T-cell (primary cell): ENCODE results near the gene PGM5. TPM values are rescaled to one million over a fixed set of nuclear protein-coding genes. Genes with fewer than 3 reads are reported as not detected.

Experiments
- ATAC-seq, 4 experiments: fragments of 200-7000 bp in 3 of 4; fragments of 150-1000 bp in 1 of 4; cut with Tn5 transposase; replicated peaks in 1 of 4; 1 replicate in 3 of 4; 2 replicates in 1 of 4; pipeline ENCODE4 v1.10.0; 2021; ENCODE audit warnings: moderate library complexity in 3 of 4, mild to moderate bottlenecking in 2 of 4, moderate number of reproducible peaks in 1 of 4
- CTCF ChIA-PET, 2 donors: fragments of 300-600 bp; sonication (Branson Sonifier 250); formaldehyde crosslinking; loops; one replicate each; lab custom pipeline; 2022; ENCODE audit warnings: antibody characterized with exemption in 2 of 2; lab: Charles Lee
- POLR2A ChIA-PET, 2 donors: fragments of 300-600 bp; sonication (Branson Sonifier 250); formaldehyde crosslinking; loops; one replicate each; lab custom pipeline; 2022; ENCODE audit warnings: antibody characterized with exemption in 2 of 2; lab: Charles Lee
- DNase-seq, 35 experiments: peaks; one replicate each; pipeline versions ENCODE4 v3.0.0 to v3.0.0-alpha.2; 2013 to 2023
- H3K27ac ChIP-seq: one replicate; pipeline ENCODE4 v1.5.1; 2013; ENCODE audit warnings: low read length
- H3K27me3 ChIP-seq, 2 experiments: replicated peaks in 1 of 2; 1 replicate in 1 of 2; 2 replicates in 1 of 2; pipeline versions ENCODE4 v1.6.1 to v1.7.0; 2013; ENCODE audit warnings: low read length in 1 of 2, mixed read lengths in 1 of 2; ENCODE audit not compliant: control insufficient read depth in 2 of 2, insufficient read depth in 2 of 2; ENCODE audit errors: extremely low read depth in 1 of 2
- H3K36me3 ChIP-seq, 2 donors: 1 replicate in 1 of 2; 2 replicates in 1 of 2; pipeline versions ENCODE4 v1.6.1 to v1.7.0; 2013; ENCODE audit warnings: low read length in 1 of 2; ENCODE audit not compliant: control insufficient read depth in 2 of 2, insufficient read depth in 1 of 2; ENCODE audit errors: extremely low read depth in 1 of 2
- H3K4me1 ChIP-seq, 2 experiments: 1 replicate in 1 of 2; 2 replicates in 1 of 2; pipeline versions ENCODE4 v1.6.1 to v1.7.0; 2013; ENCODE audit warnings: low read length in 2 of 2, mixed read lengths in 1 of 2; ENCODE audit not compliant: insufficient read depth in 2 of 2, control insufficient read depth in 1 of 2; ENCODE audit errors: extremely low read depth in 1 of 2
- H3K4me3 ChIP-seq, 2 donors: 1 replicate in 1 of 2; 2 replicates in 1 of 2; pipeline versions ENCODE4 v1.5.1 to v1.7.0; 2013; ENCODE audit warnings: mild to moderate bottlenecking in 2 of 2, low read length in 1 of 2, moderate library complexity in 1 of 2; ENCODE audit not compliant: control insufficient read depth in 1 of 2; ENCODE audit errors: extremely low read depth in 1 of 2
- H3K9me3 ChIP-seq: 2 replicates; pipeline ENCODE4 v1.7.0; 2013
- H3K27ac Mint-ChIP-seq, 2 donors: one replicate each; pipeline ENCODE4 v1.8.0; 2020 to 2021; ENCODE audit warnings: mild to moderate bottlenecking in 2 of 2, mixed read lengths in 2 of 2
- H3K27me3 Mint-ChIP-seq, 2 donors: one replicate each; pipeline ENCODE4 v1.8.0; 2021 to 2022; ENCODE audit warnings: mixed read lengths in 2 of 2
- H3K36me3 Mint-ChIP-seq: one replicate; pipeline ENCODE4 v1.8.0; 2021; ENCODE audit warnings: mixed read lengths
- H3K4me1 Mint-ChIP-seq, 3 donors: one replicate each; pipeline ENCODE4 v1.8.0; 2020 to 2022; ENCODE audit warnings: mixed read lengths in 3 of 3, mild to moderate bottlenecking in 1 of 3
- H3K4me3 Mint-ChIP-seq, 3 donors: one replicate each; pipeline ENCODE4 v1.8.0; 2020 to 2022; ENCODE audit warnings: mild to moderate bottlenecking in 3 of 3, mixed read lengths in 3 of 3, moderate library complexity in 3 of 3
- H3K9me3 Mint-ChIP-seq, 3 donors: one replicate each; pipeline ENCODE4 v1.8.0; 2020 to 2022; ENCODE audit warnings: mixed read lengths in 3 of 3
- WGBS: methylation state at CpG from one replicate; pipeline ENCODE4 v1.1.5; 2013; ENCODE audit warnings: missing lambda C conversion rate; ENCODE audit not compliant: insufficient coverage; 5-methylcytosine and 5-hydroxymethylcytosine counted together
- total RNA-seq, 35 experiments: library from RNA in 6 of 35; stranded (reverse) in 6 of 35; fragments of 120-200 nt in 1 of 35; gene quantifications; one replicate each; pipeline versions ENCODE4 v1.2.1 to v1.2.4 and lab custom pipeline; 2013 to 2026

PGM5 gene
- total RNA-seq, 5 donors from 2014 or later (not counting 1 experiment from before 2014, with no cell fraction given): 0.20 to 0.69 (median 0.32) TPM; not detected in 1

GRCh38 chr9:68433531-68434110 lies 77.2 kb downstream of the PGM5 start:
- WGBS: 83% methylated on average over 1 of the region's 6 CpGs
- H3K9me3 ChIP-seq: no peaks in the 10 kb centered on the region
- CTCF ChIA-PET: no interaction called here

GRCh38 chr9:68437785-68438184 lies 81.4 kb downstream of the PGM5 start:
- no peaks in the 10 kb centered on the region for H3K4me1 ChIP-seq
- Mint-ChIP-seq H3K4me1 (no peaks in the 10 kb centered on the region), H3K27me3 (peaks cover 1 to 14% of the 10 kb centered on the region in 2 donors), H3K36me3 (no peaks in the 10 kb centered on the region), H3K27ac (no peak overlapping the region), H3K4me3 (no peak overlapping the region), H3K9me3 (peaks cover 5 to 21% (median 7%) of the 10 kb centered on the region in 3 donors)
- ChIA-PET POLR2A (interaction anchor here in 1 of 2 donors (0.5 kb wide), 1 partner anchor 28 kb away, joined by 5 read pairs; no protein-coding TSS in a partner anchor), CTCF (no interaction called here)
- H3K4me3 ChIP-seq: no peak overlapping the region
- no peak for ATAC-seq
- 81% methylated on average over 3 of the region's 7 CpGs for WGBS
- no peaks in the 10 kb centered on the region for H3K27me3 ChIP-seq
- no peaks in the 10 kb centered on the region for H3K9me3 ChIP-seq
- H3K27ac ChIP-seq: no peak overlapping the region
- no peak for DNase-seq
- H3K36me3 ChIP-seq: no peaks in the 10 kb centered on the region

More at GRCh38 chr9:68433531-68434110, 77.2 kb downstream of the PGM5 start:
- H3K4me3 ChIP-seq: no peak overlapping the region
- DNase-seq (no peak), ATAC-seq (no peak)
- H3K4me1 ChIP-seq: no peaks in the 10 kb centered on the region
- H3K27me3 ChIP-seq: no peaks in the 10 kb centered on the region
- Mint-ChIP-seq H3K9me3 (no peaks in the 10 kb centered on the region), H3K27ac (no peak overlapping the region), H3K36me3 (no peaks in the 10 kb centered on the region), H3K4me1 (no peaks in the 10 kb centered on the region), H3K4me3 (no peak overlapping the region), H3K27me3 (peaks cover 1 to 13% of the 10 kb centered on the region in 2 donors)
- no peak overlapping the region for H3K27ac ChIP-seq
- POLR2A ChIA-PET: no interaction called here
- no peaks in the 10 kb centered on the region for H3K36me3 ChIP-seq

GRCh38 chr9:68443624-68444023 lies 87.2 kb downstream of the PGM5 start:
- Mint-ChIP-seq H3K27ac (no peak overlapping the region), H3K9me3 (peaks cover 5 to 21% (median 7%) of the 10 kb centered on the region in 3 donors), H3K4me1 (no peaks in the 10 kb centered on the region), H3K27me3 (peaks cover 0 to under 1% of the 10 kb centered on the region in 2 donors), H3K36me3 (no peaks in the 10 kb centered on the region), H3K4me3 (no peak overlapping the region)
- DNase-seq: no peak
- CTCF ChIA-PET: interaction anchor here in 1 of 2 donors (0.6 kb wide), 1 partner anchor 714 kb away, joined by 9 read pairs; no protein-coding TSS in a partner anchor
- no peaks in the 10 kb centered on the region for H3K4me1 ChIP-seq
- no peak overlapping the region for H3K4me3 ChIP-seq
- H3K36me3 ChIP-seq: no peaks in the 10 kb centered on the region
- H3K27ac ChIP-seq: no peak overlapping the region
- peaks cover 0 to 3% of the 10 kb centered on the region in 2 experiments for H3K27me3 ChIP-seq
- no peak for ATAC-seq
- 83% methylated on average over 1 of the region's 2 CpGs for WGBS
- POLR2A ChIA-PET: no interaction called here
- H3K9me3 ChIP-seq: no peaks in the 10 kb centered on the region

GRCh38 chr9:68446836-68447235 lies 90.4 kb downstream of the PGM5 start:
- ChIA-PET CTCF (interaction anchor here in 1 of 2 donors (0.6 kb wide), 1 partner anchor 19 kb away, joined by 5 read pairs; no protein-coding TSS in a partner anchor), POLR2A (no interaction called here)
- DNase-seq (no peak), ATAC-seq (no peak)
- Mint-ChIP-seq H3K36me3 (no peaks in the 10 kb centered on the region), H3K27me3 (peaks cover 0 to 7% of the 10 kb centered on the region in 2 donors), H3K27ac (no peak overlapping the region), H3K9me3 (peaks cover 0 to 2% (median 0%) of the 10 kb centered on the region in 3 donors), H3K4me3 (no peak overlapping the region), H3K4me1 (no peaks in the 10 kb centered on the region)
- 90% methylated on average over 3 of the region's 7 CpGs for WGBS
- Histone ChIP-seq H3K27ac (no peak overlapping the region), H3K4me1 (no peaks in the 10 kb centered on the region), H3K36me3 (no peaks in the 10 kb centered on the region), H3K4me3 (no peak overlapping the region), H3K9me3 (no peaks in the 10 kb centered on the region), H3K27me3 (peaks cover 0 to 8% of the 10 kb centered on the region in 2 experiments)

- no peak for ATAC-seq
- Mint-ChIP-seq H3K27ac (no peak overlapping the region), H3K36me3 (no peaks in the 10 kb centered on the region), H3K9me3 (no peaks in the 10 kb centered on the region), H3K27me3 (peaks cover 0 to 11% of the 10 kb centered on the region in 2 donors), H3K4me3 (no peak overlapping the region), H3K4me1 (no peaks in the 10 kb centered on the region)
- Histone ChIP-seq H3K9me3 (no peaks in the 10 kb centered on the region), H3K27me3 (peaks cover 0 to 8% of the 10 kb centered on the region in 2 experiments), H3K36me3 (no peaks in the 10 kb centered on the region), H3K27ac (no peak overlapping the region), H3K4me3 (no peak overlapping the region), H3K4me1 (no peaks in the 10 kb centered on the region)
- CTCF ChIA-PET: no interaction called here
- POLR2A ChIA-PET: no interaction called here
- DNase-seq: no peak
- no CpG with 5 or more reads among the region's 2 CpGs for WGBS
These were observed 91.2 kb downstream of the PGM5 start for GRCh38 chr9:68447611-68448010.

GRCh38 chr9:68454579-68455334 lies 98.3 kb downstream of the PGM5 start:
- H3K4me3 Mint-ChIP-seq: no peak overlapping the region
- Histone ChIP-seq H3K4me1 (no peaks in the 10 kb centered on the region), H3K27me3 (no peaks in the 10 kb centered on the region), H3K27ac (no peak overlapping the region), H3K4me3 (no peak overlapping the region), H3K9me3 (no peaks in the 10 kb centered on the region), H3K36me3 (no peaks in the 10 kb centered on the region)
- DNase-seq (no peak), ATAC-seq (no peak)
- CTCF ChIA-PET: no interaction called here
- 100% methylated on average over 6 of the region's 13 CpGs for WGBS
- H3K36me3 Mint-ChIP-seq: no peaks in the 10 kb centered on the region
- POLR2A ChIA-PET: no interaction called here
- peaks cover 0 to 16% of the 10 kb centered on the region in 2 donors for H3K27me3 Mint-ChIP-seq
- H3K4me1 Mint-ChIP-seq: no peaks in the 10 kb centered on the region
- H3K9me3 Mint-ChIP-seq: no peaks in the 10 kb centered on the region
- no peak overlapping the region for H3K27ac Mint-ChIP-seq
